ENCODE data around the gene TM4SF5. TPM values are rescaled to one million over a fixed set of nuclear protein-coding genes. Genes with fewer than 3 reads are reported as not detected.

Gene TM4SF5
- total RNA-seq, 2 experiments from 2014 or later = not detected

DNA sequence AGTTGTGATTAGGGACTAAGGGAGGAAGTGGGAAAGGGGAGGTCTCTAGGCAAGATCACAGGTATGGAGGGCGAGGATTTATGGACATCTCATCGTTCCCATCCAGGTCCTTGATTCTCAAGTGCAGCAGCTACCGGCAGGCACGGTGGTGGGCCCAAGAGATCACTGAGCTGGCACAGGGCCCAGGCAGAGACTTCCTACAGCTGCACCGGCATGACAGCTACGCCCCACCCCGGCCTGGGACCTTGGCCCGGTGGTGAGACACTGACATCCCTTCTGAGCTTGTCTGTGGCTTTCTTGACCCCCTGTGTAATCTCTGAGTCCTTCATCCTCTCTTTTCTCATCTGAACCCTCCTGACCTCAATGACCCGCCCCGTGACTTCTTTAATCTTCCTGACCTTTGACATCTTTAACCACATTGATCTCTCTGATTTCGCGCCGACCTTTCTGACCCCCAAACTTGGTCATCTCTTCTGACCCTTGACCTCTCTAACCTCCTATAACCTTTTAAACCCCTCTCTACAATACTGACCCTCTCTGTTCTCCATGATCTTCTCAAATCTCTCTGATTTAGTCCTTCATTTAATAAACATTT, 39.1 kb downstream of the TM4SF5 start:
- CTCF ChIA-PET = no interaction called here

DNA sequence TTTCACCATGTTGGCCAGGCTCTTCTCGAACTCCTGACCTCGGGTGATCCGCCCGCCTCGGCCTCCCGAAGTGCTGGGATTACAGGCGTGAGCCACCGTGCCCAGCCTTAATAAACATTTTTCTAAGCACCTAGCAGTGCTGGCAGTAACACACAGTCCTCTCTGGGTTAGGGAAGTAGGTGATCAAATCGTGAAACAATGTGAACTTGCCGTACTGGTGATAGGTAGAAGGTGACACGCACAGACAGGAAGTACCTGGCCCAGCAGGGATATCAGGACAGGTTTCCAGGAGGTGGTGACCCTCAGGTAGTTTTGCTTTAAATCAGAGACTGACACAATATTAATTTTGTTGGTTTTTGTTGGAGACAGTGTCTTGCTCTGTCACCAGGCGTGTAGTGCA, 39.8 kb downstream of the TM4SF5 start:
- ChIA-PET POLR2A (no interaction called here), CTCF (no interaction called here)

More for the DNA sequence above, 39.1 kb downstream of the TM4SF5 start:
- POLR2A ChIA-PET = no interaction called here

DNA sequence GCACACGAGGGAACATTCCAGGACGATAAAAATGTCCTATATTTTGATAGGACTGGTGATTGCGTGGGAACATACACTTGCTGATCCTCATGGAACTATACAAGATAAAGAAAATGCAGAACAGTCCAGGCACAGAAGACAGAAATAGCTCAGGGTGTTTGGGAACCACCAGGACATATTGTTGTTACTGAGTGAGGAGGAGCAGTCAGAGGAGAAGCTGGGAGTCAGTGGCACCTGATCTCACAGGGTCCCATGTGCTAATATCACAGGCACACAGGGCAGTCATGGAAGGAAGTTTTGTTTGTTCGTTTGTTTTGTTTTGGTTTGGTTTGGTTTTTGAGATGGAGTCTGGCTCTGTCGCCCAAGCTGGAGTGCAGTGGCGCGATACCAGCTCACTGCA, 41.0 kb downstream of the TM4SF5 start:
- CTCF ChIA-PET = no interaction called here
- POLR2A ChIA-PET = no interaction called here

GRCh38 chr17:4815043-4815675, 43.5 kb downstream of the TM4SF5 start:
- ChIA-PET POLR2A (no interaction called here), CTCF (no interaction called here)

- ChIA-PET POLR2A (no interaction called here), CTCF (no interaction called here)
These were observed 45.1 kb downstream of the TM4SF5 start for GRCh38 chr17:4816826-4817225.

DNA sequence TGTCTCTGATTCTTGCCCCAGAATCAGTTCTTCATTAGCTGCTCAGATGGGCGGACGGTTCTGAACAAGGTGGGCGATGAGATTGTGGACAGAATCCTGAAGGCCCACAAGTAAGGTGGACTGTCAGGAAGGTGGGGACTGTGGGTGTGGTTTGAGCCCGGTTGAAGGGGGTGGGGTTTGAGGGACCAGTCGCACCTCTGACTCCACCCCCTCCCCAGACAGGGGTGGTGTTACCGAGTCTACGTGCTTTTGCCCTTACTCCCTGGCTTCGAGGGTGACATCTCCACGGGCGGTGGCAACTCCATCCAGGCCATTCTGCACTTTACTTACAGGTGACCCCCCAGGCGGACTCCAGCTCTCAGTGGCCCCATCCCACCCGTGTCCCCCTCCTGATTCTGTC, 46.6 kb downstream of the TM4SF5 start:
- CTCF ChIA-PET = no interaction called here
- POLR2A ChIA-PET = no interaction called here

GRCh38 chr17:4822835-4823234, 51.1 kb downstream of the TM4SF5 start:
- ChIA-PET POLR2A (no interaction called here), CTCF (no interaction called here)

GRCh38 chr17:4823373-4824089, 51.8 kb downstream of the TM4SF5 start:
- ChIA-PET CTCF (interaction anchor here (1.4 kb wide), 1 partner anchor 208 kb away, joined by 3 read pairs; no protein-coding TSS in a partner anchor), POLR2A (no interaction called here)

DNA sequence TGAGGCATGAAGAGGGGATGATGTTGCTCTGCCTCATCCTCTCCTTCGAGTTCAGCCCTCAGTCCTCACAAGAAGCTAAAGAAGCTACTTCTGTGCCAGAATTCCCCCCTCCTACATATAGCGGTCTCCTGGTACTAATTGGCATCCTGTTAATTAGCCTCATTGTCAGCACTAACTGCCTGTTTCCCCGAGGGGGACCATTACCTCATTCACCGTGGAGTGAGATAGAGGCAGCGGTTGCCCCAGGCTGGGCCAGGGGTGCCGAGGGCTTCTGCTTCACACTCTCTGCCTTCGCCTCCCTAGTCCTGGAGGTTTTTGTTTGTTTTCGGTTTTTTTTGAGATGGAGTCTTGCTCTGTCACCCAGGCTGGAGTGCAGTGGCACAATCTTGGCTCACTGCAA, 55.7 kb downstream of the TM4SF5 start:
- POLR2A ChIA-PET = no interaction called here
- CTCF ChIA-PET = interaction anchor here (0.6 kb wide), 1 partner anchor 30 kb away, joined by 3 read pairs; no protein-coding TSS in a partner anchor

DNA sequence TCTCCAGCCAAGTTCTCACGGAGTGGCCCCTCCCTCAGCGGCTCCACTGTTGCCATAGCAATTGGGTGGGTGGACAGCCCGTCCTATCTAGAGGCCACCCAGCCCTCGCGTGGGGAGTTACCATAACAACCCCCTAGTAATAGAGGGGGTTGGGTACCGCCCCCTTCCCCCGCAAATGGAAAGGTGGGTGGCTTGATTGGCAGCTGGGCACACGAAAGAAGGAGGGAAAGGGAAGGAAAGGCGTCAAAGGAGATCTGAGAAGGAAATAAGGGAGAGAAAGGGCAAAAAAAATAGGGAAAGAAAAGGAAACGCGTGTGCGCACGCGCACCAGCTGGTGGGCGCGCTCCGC, 61.1 kb downstream of the TM4SF5 start:
- ChIA-PET POLR2A (interaction anchor here (0.6 to 0.7 kb wide), 2 partner anchors 37 to 43 kb away, joined by 3 read pairs; partner anchors contain the start of gene PSMB6), CTCF (interaction anchor here (1.0 kb wide), 1 partner anchor 118 kb away, joined by 3 read pairs; no protein-coding TSS in a partner anchor)

Other genes starting within 250 kb of the TM4SF5 start
- 100 to 1,000 TPM; 154 to 157 TPM for gene MYBBP1A, start 216.5 kb upstream of the TM4SF5 start, total RNA-seq
- not detected for gene GGT6, start 211.3 kb upstream of the TM4SF5 start, total RNA-seq
- not detected for gene SMTNL2, start 187.4 kb upstream of the TM4SF5 start, total RNA-seq
- gene ALOX15, start 130.2 kb upstream of the TM4SF5 start, total RNA-seq = not detected
- 100 to 1,000 TPM; 118 to 119 TPM for gene PELP1, start 67.7 kb upstream of the TM4SF5 start, total RNA-seq
- gene ARRB2, start 61.3 kb upstream of the TM4SF5 start, total RNA-seq = 100 to 1,000 TPM; 183 to 193 TPM
- gene MED11, start 40.5 kb upstream of the TM4SF5 start, total RNA-seq = 10 to 100 TPM; 22.1 to 22.9 TPM
- not detected for gene ZMYND15, start 32.1 kb upstream of the TM4SF5 start, total RNA-seq
- gene CXCL16, start 32.0 kb upstream of the TM4SF5 start, total RNA-seq = 1 to 10 TPM; 1.6 to 1.7 TPM
- under 1 TPM; 0.29 to 0.32 TPM for gene VMO1, start 14.5 kb downstream of the TM4SF5 start, total RNA-seq
- gene GLTPD2, start 17.1 kb downstream of the TM4SF5 start, total RNA-seq = not detected
- 100 to 1,000 TPM; 183 to 184 TPM for gene PSMB6, start 24.3 kb downstream of the TM4SF5 start, total RNA-seq
- 10 to 100 TPM in 1 of 2 experiments, 1 to 10 TPM in 1; 10.0 to 12.6 TPM for gene PLD2, start 35.3 kb downstream of the TM4SF5 start, total RNA-seq
- 10 to 100 TPM; 46.8 to 48.5 TPM for gene MINK1, start 61.5 kb downstream of the TM4SF5 start, total RNA-seq
- 1 to 10 TPM; 2.8 to 3.2 TPM for gene C17orf107, start 127.7 kb downstream of the TM4SF5 start, total RNA-seq
- under 1 TPM; 0.38 to 0.42 TPM for gene CHRNE, start 131.2 kb downstream of the TM4SF5 start, total RNA-seq
- gene GP1BA, start 160.4 kb downstream of the TM4SF5 start, total RNA-seq = not detected
- 10 to 100 TPM; 91.7 to 92.9 TPM for gene SLC25A11, start 168.2 kb downstream of the TM4SF5 start, total RNA-seq
- gene RNF167, start 168.4 kb downstream of the TM4SF5 start, total RNA-seq = 100 to 1,000 TPM; 179 to 192 TPM
- gene PFN1, start 176.6 kb downstream of the TM4SF5 start, total RNA-seq = 1,000 to 10,000 TPM; 1,847 to 1,866 TPM
- 10 to 100 TPM; 28.2 to 31.5 TPM for gene ENO3, start 179.2 kb downstream of the TM4SF5 start, total RNA-seq
- 10 to 100 TPM; 64.0 to 64.8 TPM for gene SPAG7, start 195.9 kb downstream of the TM4SF5 start, total RNA-seq
- gene CAMTA2, start 215.8 kb downstream of the TM4SF5 start, total RNA-seq = 100 to 1,000 TPM; 120 to 125 TPM
- gene INCA1, start 225.6 kb downstream of the TM4SF5 start, total RNA-seq = under 1 TPM; 0.30 to 0.31 TPM
- gene KIF1C, start 226.1 kb downstream of the TM4SF5 start, total RNA-seq = 10 to 100 TPM; 72.7 to 77.3 TPM

Measured in activated CD8-positive, alpha-beta memory T cell treated with anti-CD3 and anti-CD28 coated beads for 36 hours (primary cell).